ENCODE data around the gene ZSWIM8.

GRCh38 chr10:73779018-73779417, 6.4 kb upstream of the ZSWIM8 start:
- TF ChIP-seq MAX (IDR thresholded peaks at IDR 0.05; ENCODE audit: insufficient read depth, insufficient read length) (no peak), POLR2A (IDR thresholded peaks at IDR 0.05; ENCODE audit: low read depth, low read length) (no peak), CTCF (IDR thresholded peaks at IDR 0.05; ENCODE audit: extremely low read depth in 1 of 2, insufficient read depth in 1 of 2, low read depth in 1 of 2, low read length in 2 of 2) (no peak), EZH2 (IDR thresholded peaks at IDR 0.05; ENCODE audit: borderline replicate concordance, low read depth, low read length, severe bottlenecking) (no peak), POLR2AphosphoS5 (IDR thresholded peaks at IDR 0.05; ENCODE audit: insufficient read depth, low read depth, low read length) (no peak), JUN (IDR thresholded peaks at IDR 0.05; ENCODE audit: borderline replicate concordance, insufficient read depth, insufficient read length, low read depth) (no peak), MYC (IDR thresholded peaks at IDR 0.05; ENCODE audit: low read depth, low read length) (no peak)
